ENCODE measurements around the gene TBX19. TPM values are rescaled to one million over a fixed set of nuclear protein-coding genes. Genes with fewer than 3 reads are reported as not detected.

Gene TBX19
- total RNA-seq, 1 donor from 2014 or later = 3.1 TPM

DNA sequence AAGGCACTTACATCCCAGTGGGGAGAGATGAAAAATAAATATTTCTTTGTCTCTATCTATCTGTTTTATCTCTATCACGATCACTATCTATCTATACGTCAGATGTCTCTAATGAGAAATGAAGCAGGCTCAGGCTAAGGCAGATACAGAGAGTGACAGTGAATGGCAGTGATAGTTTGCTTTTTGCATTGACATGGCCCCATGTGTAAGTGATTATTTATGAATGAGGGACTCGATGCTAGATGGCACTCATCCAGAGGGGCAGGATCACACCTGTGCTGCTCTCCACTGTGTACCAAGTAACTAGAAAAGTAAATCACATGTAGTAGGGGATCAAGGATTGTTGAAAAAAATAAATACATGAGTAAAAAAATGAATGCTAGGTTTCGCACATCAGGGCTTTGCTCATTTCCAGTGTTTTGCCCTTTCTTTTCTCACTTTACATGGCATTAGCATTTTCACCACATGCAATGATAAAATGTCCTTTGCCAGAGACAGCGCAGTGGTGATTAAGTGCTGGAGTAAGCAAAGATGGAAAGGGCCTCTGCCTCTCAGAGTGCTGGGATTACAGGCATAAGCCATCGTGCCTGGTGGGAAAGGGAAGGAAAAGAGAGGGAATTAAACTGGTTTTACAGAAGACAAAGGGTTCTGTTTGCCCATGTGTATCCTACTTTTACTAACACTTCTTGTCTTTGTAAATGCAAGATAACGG lies 16.5 kb downstream of the TBX19 start:
- H3K4me2 ChIP-seq = no peak overlapping the region
- Mint-ChIP-seq H3K9me3 (no peaks in the 10 kb centered on the region), H3K27ac (no peak overlapping the region), H3K27me3 (ENCODE audit: insufficient read depth, low read depth) (no peaks in the 10 kb centered on the region), H3K36me3 (no peaks in the 10 kb centered on the region), H3K4me3 (no peak overlapping the region), H3K4me1 (no peaks in the 10 kb centered on the region)
- no peak overlapping the region for H2AFZ ChIP-seq (replicated peaks)
- H4K20me1 ChIP-seq (ENCODE audit: low read depth) = no peaks in the 10 kb centered on the region
- H3F3A ChIP-seq (ENCODE audit: low read depth) = no peaks in the 10 kb centered on the region
- DNase-seq (ENCODE audit: low spot score) = no peak
- TF ChIP-seq EZH2 (IDR thresholded peaks at IDR 0.05) (no peak), EZH2phosphoT487 (IDR thresholded peaks at IDR 0.05) (no peak)
- TF ChIP-seq, protein P1, sequence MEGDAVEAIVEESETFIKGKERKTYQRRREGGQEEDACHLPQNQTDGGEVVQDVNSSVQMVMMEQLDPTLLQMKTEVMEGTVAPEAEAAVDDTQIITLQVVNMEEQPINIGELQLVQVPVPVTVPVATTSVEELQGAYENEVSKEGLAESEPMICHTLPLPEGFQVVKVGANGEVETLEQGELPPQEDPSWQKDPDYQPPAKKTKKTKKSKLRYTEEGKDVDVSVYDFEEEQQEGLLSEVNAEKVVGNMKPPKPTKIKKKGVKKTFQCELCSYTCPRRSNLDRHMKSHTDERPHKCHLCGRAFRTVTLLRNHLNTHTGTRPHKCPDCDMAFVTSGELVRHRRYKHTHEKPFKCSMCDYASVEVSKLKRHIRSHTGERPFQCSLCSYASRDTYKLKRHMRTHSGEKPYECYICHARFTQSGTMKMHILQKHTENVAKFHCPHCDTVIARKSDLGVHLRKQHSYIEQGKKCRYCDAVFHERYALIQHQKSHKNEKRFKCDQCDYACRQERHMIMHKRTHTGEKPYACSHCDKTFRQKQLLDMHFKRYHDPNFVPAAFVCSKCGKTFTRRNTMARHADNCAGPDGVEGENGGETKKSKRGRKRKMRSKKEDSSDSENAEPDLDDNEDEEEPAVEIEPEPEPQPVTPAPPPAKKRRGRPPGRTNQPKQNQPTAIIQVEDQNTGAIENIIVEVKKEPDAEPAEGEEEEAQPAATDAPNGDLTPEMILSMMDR (IDR thresholded peaks at IDR 0.05) = no peak
- no peak overlapping the region for H3K27ac ChIP-seq
- H3K9ac ChIP-seq = no peak overlapping the region
- no peaks in the 10 kb centered on the region for H3K79me2 ChIP-seq (ENCODE audit: low read depth)
- no peaks in the 10 kb centered on the region for H3K4me1 ChIP-seq
- no peaks in the 10 kb centered on the region for H3K9me3 ChIP-seq (ENCODE audit: low read depth)
- H3K27me3 ChIP-seq = no peaks in the 10 kb centered on the region
- H3K36me3 ChIP-seq = no peaks in the 10 kb centered on the region
- no peak overlapping the region for H3K4me3 ChIP-seq

DNA sequence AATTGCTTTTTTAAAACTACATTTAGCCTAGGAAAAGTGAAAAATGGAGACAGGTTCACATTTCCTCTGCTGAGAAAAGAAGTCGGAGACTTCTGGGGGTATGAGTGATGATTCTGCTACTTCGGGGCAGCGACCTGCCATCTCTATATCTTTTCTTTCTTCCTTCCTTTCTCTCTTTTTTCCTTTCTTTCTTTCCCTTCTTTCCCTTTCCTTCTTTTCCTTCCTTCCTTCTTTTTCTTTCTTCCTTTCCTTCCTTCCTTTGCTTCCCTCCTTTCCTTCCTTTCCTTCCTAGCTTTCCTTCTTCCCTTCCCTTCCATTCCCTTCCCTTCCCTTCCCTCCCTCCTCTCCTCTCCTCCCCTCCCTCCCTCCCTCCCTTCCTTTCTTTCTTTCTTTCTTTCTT lies 17.8 kb downstream of the TBX19 start:
- TF ChIP-seq, protein P1 (IDR thresholded peaks at IDR 0.05) = no peak
- TF ChIP-seq EZH2phosphoT487 (IDR thresholded peaks at IDR 0.05) = no peak
- no peak for TF ChIP-seq EZH2 (IDR thresholded peaks at IDR 0.05)

DNA sequence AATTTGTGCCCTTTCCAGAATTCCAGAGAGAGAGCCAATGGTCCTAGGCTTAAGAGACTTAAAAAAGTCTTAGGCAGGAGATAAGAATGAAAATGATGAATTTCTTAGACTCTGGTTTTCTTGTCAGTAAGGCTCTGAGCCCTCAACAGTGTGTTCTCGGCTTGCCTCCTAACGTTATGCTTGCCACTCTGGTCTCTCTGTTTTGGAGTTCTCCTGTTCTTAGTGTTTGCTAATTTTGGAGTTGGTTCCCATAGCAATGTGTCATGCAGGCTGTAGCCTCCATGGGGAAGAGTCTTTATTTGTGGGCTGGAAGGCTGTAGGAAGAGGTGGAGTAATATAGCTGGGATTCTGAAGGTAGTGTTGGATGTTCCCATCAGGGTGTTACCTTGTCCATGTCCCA lies 19.9 kb downstream of the TBX19 start:
- no peaks in the 10 kb centered on the region for H3K36me3 ChIP-seq
- H3K4me3 ChIP-seq = no peak overlapping the region
- no peaks in the 10 kb centered on the region for H3K27me3 ChIP-seq
- TF ChIP-seq EZH2phosphoT487 (IDR thresholded peaks at IDR 0.05) (no peak), EZH2 (IDR thresholded peaks at IDR 0.05) (no peak)
- TF ChIP-seq, protein P1 (IDR thresholded peaks at IDR 0.05) = no peak
- no peaks in the 10 kb centered on the region for H3K9me3 Mint-ChIP-seq
- no peak overlapping the region for H3K27ac Mint-ChIP-seq
- no peak overlapping the region for H3K4me2 ChIP-seq
- no peaks in the 10 kb centered on the region for H3K9me3 ChIP-seq (ENCODE audit: low read depth)
- no peak overlapping the region for H3K9ac ChIP-seq
- no peaks in the 10 kb centered on the region for H3K79me2 ChIP-seq (ENCODE audit: low read depth)
- no peak overlapping the region for H3K4me3 Mint-ChIP-seq
- H3K4me1 ChIP-seq = no peaks in the 10 kb centered on the region
- peaks cover 2% of the 10 kb centered on the region for H3K27me3 Mint-ChIP-seq (ENCODE audit: insufficient read depth, low read depth)
- H2AFZ ChIP-seq (replicated peaks) = no peak overlapping the region
- H4K20me1 ChIP-seq (ENCODE audit: low read depth) = no peaks in the 10 kb centered on the region
- no peak overlapping the region for H3K27ac ChIP-seq
- H3K4me1 Mint-ChIP-seq = no peaks in the 10 kb centered on the region
- H3K36me3 Mint-ChIP-seq = no peaks in the 10 kb centered on the region
- no peaks in the 10 kb centered on the region for H3F3A ChIP-seq (ENCODE audit: low read depth)
- no peak for DNase-seq (ENCODE audit: low spot score)

More for the DNA sequence above, 17.8 kb downstream of the TBX19 start:
- H3K36me3 Mint-ChIP-seq = no peaks in the 10 kb centered on the region
- no peaks in the 10 kb centered on the region for H3K27me3 Mint-ChIP-seq (ENCODE audit: insufficient read depth, low read depth)
- no peaks in the 10 kb centered on the region for H4K20me1 ChIP-seq (ENCODE audit: low read depth)
- H3F3A ChIP-seq (ENCODE audit: low read depth) = no peaks in the 10 kb centered on the region
- H3K9me3 Mint-ChIP-seq = no peaks in the 10 kb centered on the region
- H3K27ac Mint-ChIP-seq = no peak overlapping the region
- H3K36me3 ChIP-seq = no peaks in the 10 kb centered on the region
- no peak overlapping the region for H3K4me2 ChIP-seq
- H3K27me3 ChIP-seq = no peaks in the 10 kb centered on the region
- H3K4me1 Mint-ChIP-seq = no peaks in the 10 kb centered on the region
- no peak overlapping the region for H2AFZ ChIP-seq (replicated peaks)
- no peak overlapping the region for H3K27ac ChIP-seq
- H3K4me3 ChIP-seq = no peak overlapping the region
- no peak overlapping the region for H3K9ac ChIP-seq
- no peaks in the 10 kb centered on the region for H3K4me1 ChIP-seq
- DNase-seq (ENCODE audit: low spot score) = no peak
- H3K9me3 ChIP-seq (ENCODE audit: low read depth) = no peaks in the 10 kb centered on the region
- no peaks in the 10 kb centered on the region for H3K79me2 ChIP-seq (ENCODE audit: low read depth)
- no peak overlapping the region for H3K4me3 Mint-ChIP-seq
